NCI-H1436 treated with DMSO at 0.1 percent for 48 hours (cell line): ENCODE results near the gene CFC1B.
"Not testable (repeated sequence)": the region's sequence is repeated elsewhere in the genome, so short reads cannot be mapped to it uniquely, and the experiment has no call there.

ENCODE experiments used
- DNase-seq: peaks from one replicate; lab custom pipeline; 2025; lab: John Stamatoyannopoulos, UW

Gene CFC1B

GRCh38 chr2:130520992-130521391 is at the start of gene CFC1B:
CFC1B (plus strand) TSS chr2:130521222; CDS start chr2:130521485, 263 bp downstream.
- not testable (repeated sequence) for DNase-seq

GRCh38 chr2:130491073-130491472 is 29.9 kb upstream of the CFC1B start:
- DNase-seq, result not testable (repeated sequence)

- DNase-seq, result not testable (repeated sequence)
Observed at GRCh38 chr2:130509228-130509627, 11.8 kb upstream of the CFC1B start, which contains the start of gene POTEI. POTEI (minus strand) TSS chr2:130509328; CDS start chr2:130509235, 93 bp downstream.

- not testable (repeated sequence) for DNase-seq
Observed at GRCh38 chr2:130510807-130511746, 9.9 kb upstream of the CFC1B start.

- DNase-seq, result not testable (repeated sequence)
Observed at GRCh38 chr2:130511747-130512451, 9.1 kb upstream of the CFC1B start.

- not testable (repeated sequence) for DNase-seq
Observed at GRCh38 chr2:130518516-130519106, 2.4 kb upstream of the CFC1B start.

- not testable (repeated sequence) for DNase-seq
Observed at GRCh38 chr2:130522390-130522789, 1.4 kb downstream of the CFC1B start.

GRCh38 chr2:130527365-130527967 is 6.4 kb downstream of the CFC1B start:
- not testable (repeated sequence) for DNase-seq

GRCh38 chr2:130529545-130529944 is 8.5 kb downstream of the CFC1B start:
- not testable (repeated sequence) for DNase-seq

- DNase-seq, result not testable (repeated sequence)
Observed at GRCh38 chr2:130530212-130530611, 9.2 kb downstream of the CFC1B start.

GRCh38 chr2:130531225-130531624 is 10.2 kb downstream of the CFC1B start:
- not testable (repeated sequence) for DNase-seq

GRCh38 chr2:130531672-130532071 is 10.7 kb downstream of the CFC1B start:
- DNase-seq, result not testable (repeated sequence)

- not testable (repeated sequence) for DNase-seq
Observed at GRCh38 chr2:130536654-130537053, 15.6 kb downstream of the CFC1B start.

- not testable (repeated sequence) for DNase-seq
Observed at GRCh38 chr2:130538271-130538670, 17.2 kb downstream of the CFC1B start.

- DNase-seq, result not testable (repeated sequence)
Observed at GRCh38 chr2:130542789-130543188, 21.8 kb downstream of the CFC1B start.

- DNase-seq, result not testable (repeated sequence)
Observed at GRCh38 chr2:130543785-130544528, 22.9 kb downstream of the CFC1B start.

GRCh38 chr2:130544978-130545377 is 24.0 kb downstream of the CFC1B start:
- not testable (repeated sequence) for DNase-seq

- not testable (repeated sequence) for DNase-seq
Observed at GRCh38 chr2:130548418-130548817, 27.4 kb downstream of the CFC1B start.

- DNase-seq, result not testable (repeated sequence)
Observed at GRCh38 chr2:130549475-130549874, 28.5 kb downstream of the CFC1B start.

- DNase-seq, result not testable (repeated sequence)
Observed at GRCh38 chr2:130554178-130554577, 33.2 kb downstream of the CFC1B start.

- not testable (repeated sequence) for DNase-seq
Observed at GRCh38 chr2:130556441-130556840, 35.4 kb downstream of the CFC1B start.
